CD14-positive monocyte (primary cell): Measurements from ENCODE around the gene RALA. TPM values are rescaled to one million over a fixed set of nuclear protein-coding genes. Genes with fewer than 3 reads are reported as not detected.

Experiments
- DNase-seq, 3 donors: peaks; one replicate each; pipeline ENCODE4 v3.0.0-alpha.2; 2011 to 2022
- H2AFZ ChIP-seq: 2 replicates; pipeline ENCODE4 v1.6.0; 2012; ENCODE audit warnings: mild to moderate bottlenecking, low read depth, low read length, inconsistent platforms; ENCODE audit not compliant: insufficient read depth, poor library complexity, severe bottlenecking
- H3K27ac ChIP-seq, 2 donors: 1 replicate in 1 of 2; 2 replicates in 1 of 2; pipeline ENCODE4 v1.5.1; 2012 to 2013; ENCODE audit warnings: low read length in 2 of 2, control low read depth in 1 of 2, inconsistent platforms in 1 of 2, low read depth in 1 of 2, mild to moderate bottlenecking in 1 of 2
- H3K27me3 ChIP-seq, 2 donors: one replicate each; pipeline versions ENCODE4 v1.6.0 to v1.6.1; 2011 to 2013; ENCODE audit warnings: low read length in 2 of 2; ENCODE audit not compliant: control insufficient read depth in 2 of 2, insufficient read depth in 2 of 2
- H3K36me3 ChIP-seq, 2 donors: replicated peaks in 1 of 2; 1 replicate in 1 of 2; 2 replicates in 1 of 2; pipeline versions ENCODE4 v1.5.1 to v1.6.1; 2012 to 2013; ENCODE audit warnings: low read length in 2 of 2, control low read depth in 1 of 2, inconsistent platforms in 1 of 2, mild to moderate bottlenecking in 1 of 2; ENCODE audit not compliant: insufficient read depth in 2 of 2, control insufficient read depth in 1 of 2
- H3K4me1 ChIP-seq, 2 donors: 1 replicate in 1 of 2; 2 replicates in 1 of 2; pipeline versions ENCODE4 v1.5.1 to v1.6.1; 2012 to 2013; ENCODE audit warnings: low read length in 2 of 2, control low read depth in 1 of 2, inconsistent platforms in 1 of 2, mild to moderate bottlenecking in 1 of 2, moderate library complexity in 1 of 2; ENCODE audit not compliant: insufficient read depth in 2 of 2, control insufficient read depth in 1 of 2
- H3K4me2 ChIP-seq: replicated peaks from 2 replicates; pipeline ENCODE3; 2012; ENCODE audit warnings: low read length, moderate library complexity, mild to moderate bottlenecking; ENCODE audit not compliant: poor library complexity, severe bottlenecking; ENCODE audit errors: extremely low read depth
- H3K4me3 ChIP-seq, 3 experiments: fragments of 200-600 bp in 1 of 3; sonication (generic) in 1 of 3; replicated peaks in 1 of 3; 1 replicate in 2 of 3; 2 replicates in 1 of 3; pipeline ENCODE4 v1.5.1; 2011 to 2013; ENCODE audit warnings: low read length in 3 of 3, mild to moderate bottlenecking in 3 of 3, control low read depth in 2 of 3, low read depth in 2 of 3, inconsistent platforms in 1 of 3, moderate library complexity in 1 of 3
- H3K79me2 ChIP-seq: 2 replicates; pipeline ENCODE4 v1.6.0; 2012; ENCODE audit warnings: mild to moderate bottlenecking, control low read depth, inconsistent platforms, low read length, moderate library complexity; ENCODE audit not compliant: insufficient read depth
- H3K9ac ChIP-seq: 2 replicates; pipeline ENCODE4 v1.6.0; 2017; ENCODE audit warnings: low read length, mild to moderate bottlenecking; ENCODE audit not compliant: insufficient read depth, poor library complexity, severe bottlenecking
- H3K9me3 ChIP-seq, 2 donors: replicated peaks in 1 of 2; 1 replicate in 1 of 2; 2 replicates in 1 of 2; pipeline versions ENCODE4 v1.5.1 to v1.6.1; 2012 to 2013; ENCODE audit warnings: low read length in 2 of 2, control low read depth in 1 of 2; ENCODE audit not compliant: control insufficient read depth in 1 of 2, insufficient read depth in 1 of 2
- H4K20me1 ChIP-seq: 2 replicates; pipeline ENCODE4 v1.6.0; 2012; ENCODE audit warnings: mild to moderate bottlenecking, low read length, control low read depth, moderate library complexity; ENCODE audit not compliant: insufficient read depth
- H3K27ac Mint-ChIP-seq, 7 donors: one replicate each; pipeline ENCODE4 v1.8.0; 2020; ENCODE audit warnings: mild to moderate bottlenecking in 7 of 7, mixed read lengths in 7 of 7, moderate library complexity in 6 of 7, inconsistent platforms in 2 of 7
- H3K27me3 Mint-ChIP-seq, 3 donors: one replicate each; pipeline ENCODE4 v1.8.0; 2021 to 2022; ENCODE audit warnings: low read depth in 3 of 3, mild to moderate bottlenecking in 3 of 3, mixed read lengths in 3 of 3, moderate library complexity in 3 of 3, inconsistent platforms in 1 of 3
- H3K36me3 Mint-ChIP-seq, 2 donors: one replicate each; pipeline ENCODE4 v1.8.0; 2020; ENCODE audit warnings: mixed read lengths in 2 of 2, inconsistent platforms in 1 of 2, mild to moderate bottlenecking in 1 of 2
- H3K4me1 Mint-ChIP-seq: one replicate; pipeline ENCODE4 v1.8.0; 2020; ENCODE audit warnings: mild to moderate bottlenecking, mixed read lengths
- H3K4me3 Mint-ChIP-seq, 2 donors: one replicate each; pipeline ENCODE4 v1.8.0; 2020; ENCODE audit warnings: mild to moderate bottlenecking in 2 of 2, mixed read lengths in 2 of 2, moderate library complexity in 1 of 2
- H3K9me3 Mint-ChIP-seq, 7 donors: one replicate each; pipeline ENCODE4 v1.8.0; 2020 to 2022; ENCODE audit warnings: mixed read lengths in 7 of 7, mild to moderate bottlenecking in 6 of 7, moderate library complexity in 6 of 7, inconsistent platforms in 2 of 7
- WGBS: methylation state at CpG from one replicate; pipeline ENCODE4 v1.1.5; 2013; ENCODE audit warnings: missing lambda C conversion rate; ENCODE audit not compliant: insufficient coverage; 5-methylcytosine and 5-hydroxymethylcytosine counted together
- intact Hi-C, 2 donors: fragments of 100-400 bp; cut with micrococcal nuclease; formaldehyde crosslinking; loops; one replicate each; pipeline versions ENCODE4 v1.15.0 to v1.15.1; 2023
- polyA plus RNA-seq, 3 donors: library from polyadenylated mRNA; depleted of rRNA in 1 of 3; unstranded in 2 of 3; stranded (reverse) in 1 of 3; fragments of 300-500 nt in 2 of 3; fragments of >200 nt in 1 of 3; fragmentation: Illumina TruSeq in 2 of 3; gene quantifications; 1 replicate in 2 of 3; 2 replicates in 1 of 3; pipeline ENCODE4 v1.2.3, GENCODE V29; 2012 to 2021
- TF ChIP-seq, protein P1 (sequence below): fragments of 200-600 bp; IDR thresholded peaks from one replicate; pipeline ENCODE4 v1.8.0; 2022; ENCODE audit warnings: antibody characterized with exemption, mild to moderate bottlenecking

Gene RALA
- polyA plus RNA-seq, 3 donors, result 5.9 to 32.0 (median 30.8) TPM

DNA sequence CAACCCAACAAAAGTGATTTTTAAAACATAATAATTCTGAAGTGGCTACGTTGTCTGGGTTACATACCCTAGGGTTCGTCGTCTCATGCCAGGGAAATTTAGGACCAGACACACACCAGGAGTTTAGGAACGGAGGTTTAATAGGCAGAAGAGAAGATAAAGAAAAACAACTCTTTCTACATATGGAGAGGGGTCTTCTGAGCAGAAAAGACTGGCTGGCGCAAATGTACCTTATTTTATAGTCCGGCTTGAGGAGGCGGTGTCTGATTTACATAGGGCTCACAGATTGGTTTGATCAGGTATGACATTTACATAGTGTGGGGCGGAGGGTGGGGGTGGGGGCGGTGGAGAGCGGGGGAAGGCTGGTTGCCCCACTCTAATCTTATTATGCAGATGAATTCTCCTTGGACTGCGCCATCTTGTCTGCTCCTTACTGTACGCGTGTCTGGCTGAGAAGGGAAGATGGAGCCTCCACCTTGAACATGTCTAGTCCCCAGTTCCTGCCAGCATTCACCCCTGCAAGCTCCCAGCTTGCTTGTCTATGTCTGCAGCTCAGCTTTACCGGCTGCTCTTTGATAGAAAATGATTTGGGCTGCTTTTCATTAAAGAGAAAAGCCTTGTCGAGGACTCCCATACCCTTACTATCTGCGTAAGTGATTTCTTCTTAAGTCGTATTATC, 98.7 kb downstream of the RALA start:
- peaks cover 0 to 9% (median 0%) of the 10 kb centered on the region in 7 donors for H3K9me3 Mint-ChIP-seq
- Histone ChIP-seq H2AFZ (no peak overlapping the region), H3K4me1 (peaks cover under 1 to 1% of the 10 kb centered on the region in 2 donors), H3K36me3 (no peaks in the 10 kb centered on the region), H3K9me3 (no peaks in the 10 kb centered on the region), H3K4me3 (no peak overlapping the region), H3K9ac (no peak overlapping the region), H3K4me2 (no peak overlapping the region), H4K20me1 (no peaks in the 10 kb centered on the region), H3K27me3 (no peaks in the 10 kb centered on the region), H3K27ac (no peak overlapping the region), H3K79me2 (no peaks in the 10 kb centered on the region)
- H3K36me3 Mint-ChIP-seq, result no peaks in the 10 kb centered on the region
- intact Hi-C loops, result no loop called here
- DNase-seq, result no peak
- WGBS, result 100% methylated on average over 1 of the region's 17 CpGs
- TF ChIP-seq, protein P1, sequence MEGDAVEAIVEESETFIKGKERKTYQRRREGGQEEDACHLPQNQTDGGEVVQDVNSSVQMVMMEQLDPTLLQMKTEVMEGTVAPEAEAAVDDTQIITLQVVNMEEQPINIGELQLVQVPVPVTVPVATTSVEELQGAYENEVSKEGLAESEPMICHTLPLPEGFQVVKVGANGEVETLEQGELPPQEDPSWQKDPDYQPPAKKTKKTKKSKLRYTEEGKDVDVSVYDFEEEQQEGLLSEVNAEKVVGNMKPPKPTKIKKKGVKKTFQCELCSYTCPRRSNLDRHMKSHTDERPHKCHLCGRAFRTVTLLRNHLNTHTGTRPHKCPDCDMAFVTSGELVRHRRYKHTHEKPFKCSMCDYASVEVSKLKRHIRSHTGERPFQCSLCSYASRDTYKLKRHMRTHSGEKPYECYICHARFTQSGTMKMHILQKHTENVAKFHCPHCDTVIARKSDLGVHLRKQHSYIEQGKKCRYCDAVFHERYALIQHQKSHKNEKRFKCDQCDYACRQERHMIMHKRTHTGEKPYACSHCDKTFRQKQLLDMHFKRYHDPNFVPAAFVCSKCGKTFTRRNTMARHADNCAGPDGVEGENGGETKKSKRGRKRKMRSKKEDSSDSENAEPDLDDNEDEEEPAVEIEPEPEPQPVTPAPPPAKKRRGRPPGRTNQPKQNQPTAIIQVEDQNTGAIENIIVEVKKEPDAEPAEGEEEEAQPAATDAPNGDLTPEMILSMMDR, result no peak
- peaks cover under 1% of the 10 kb centered on the region for H3K4me1 Mint-ChIP-seq
- no peaks in the 10 kb centered on the region for H3K27me3 Mint-ChIP-seq
- no peak overlapping the region for H3K4me3 Mint-ChIP-seq
- no peak overlapping the region for H3K27ac Mint-ChIP-seq

DNA sequence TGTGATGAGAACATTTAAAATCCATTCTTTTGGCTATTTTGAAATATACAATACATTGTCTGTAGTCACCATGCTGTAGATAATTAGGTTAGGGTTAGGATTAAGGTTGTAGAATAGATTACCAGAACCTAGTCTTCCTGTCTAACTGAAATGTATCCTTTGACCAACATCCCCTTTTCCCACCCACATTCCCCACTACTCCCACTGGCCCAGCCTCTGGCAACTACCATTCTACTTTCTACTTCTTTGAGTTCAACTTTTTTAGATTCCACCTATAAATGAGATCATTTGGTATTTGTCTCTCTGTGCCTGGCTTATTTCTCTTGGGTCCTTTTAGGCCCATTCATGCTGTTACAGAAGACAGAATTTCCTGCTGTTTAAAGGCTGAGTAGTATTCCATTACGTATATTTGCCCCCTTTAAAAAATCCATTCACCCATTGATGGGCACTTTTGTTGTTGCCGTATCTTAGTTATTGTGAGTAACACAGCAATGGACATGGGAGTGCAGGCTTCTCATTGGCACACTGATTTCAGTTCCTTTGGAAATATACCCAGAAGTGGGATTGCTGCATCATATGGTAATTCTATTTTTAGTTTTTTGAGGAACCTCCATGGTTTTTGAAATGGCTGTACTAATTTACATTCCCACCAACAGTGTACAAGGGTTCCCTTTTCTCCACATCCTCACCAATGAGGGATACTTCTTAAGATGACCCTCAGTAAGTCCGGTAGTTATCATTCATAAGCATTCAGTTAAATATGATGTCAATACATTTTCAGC, 104.0 kb downstream of the RALA start:
- Histone ChIP-seq H3K4me1 (peaks cover 14 to 20% of the 10 kb centered on the region in 2 donors), H4K20me1 (no peaks in the 10 kb centered on the region), H3K27ac (peak overlapping the region in 1 of 2 donors; percentile 55), H3K36me3 (no peaks in the 10 kb centered on the region), H2AFZ (no peak overlapping the region), H3K9ac (no peak overlapping the region), H3K4me2 (peak overlapping the region; percentile 21), H3K9me3 (no peaks in the 10 kb centered on the region), H3K79me2 (no peaks in the 10 kb centered on the region), H3K27me3 (no peaks in the 10 kb centered on the region), H3K4me3 (no peak overlapping the region)
- WGBS, result 33% methylated on average over 1 of the region's 3 CpGs
- H3K36me3 Mint-ChIP-seq, result no peaks in the 10 kb centered on the region
- DNase-seq, result peak; percentile 18 to 62 (median 52)
- H3K27me3 Mint-ChIP-seq, result peaks cover 0 to 2% (median 0%) of the 10 kb centered on the region in 3 donors
- H3K27ac Mint-ChIP-seq, result peak overlapping the region in 6 of 7 donors; percentile 33 to 80 (median 78)
- TF ChIP-seq, protein P1, result no peak
- intact Hi-C loops, result no loop called here
- peaks cover 20% of the 10 kb centered on the region for H3K4me1 Mint-ChIP-seq
- H3K9me3 Mint-ChIP-seq, result peaks cover 0 to 7% (median 0%) of the 10 kb centered on the region in 7 donors
- H3K4me3 Mint-ChIP-seq, result peak overlapping the region in 1 of 2 donors; percentile 35
